NCI-H2227 treated with DMSO at 0.1 percent for 48 hours (cell line): ENCODE data around the gene BEST4.
"Not testable (repeated sequence)": the region's sequence is repeated elsewhere in the genome, so short reads cannot be mapped to it uniquely, and the experiment has no call there.

Experiments used
- DNase-seq: peaks from one replicate; lab custom pipeline; 2025; lab: John Stamatoyannopoulos, UW

The BEST4 gene

DNA sequence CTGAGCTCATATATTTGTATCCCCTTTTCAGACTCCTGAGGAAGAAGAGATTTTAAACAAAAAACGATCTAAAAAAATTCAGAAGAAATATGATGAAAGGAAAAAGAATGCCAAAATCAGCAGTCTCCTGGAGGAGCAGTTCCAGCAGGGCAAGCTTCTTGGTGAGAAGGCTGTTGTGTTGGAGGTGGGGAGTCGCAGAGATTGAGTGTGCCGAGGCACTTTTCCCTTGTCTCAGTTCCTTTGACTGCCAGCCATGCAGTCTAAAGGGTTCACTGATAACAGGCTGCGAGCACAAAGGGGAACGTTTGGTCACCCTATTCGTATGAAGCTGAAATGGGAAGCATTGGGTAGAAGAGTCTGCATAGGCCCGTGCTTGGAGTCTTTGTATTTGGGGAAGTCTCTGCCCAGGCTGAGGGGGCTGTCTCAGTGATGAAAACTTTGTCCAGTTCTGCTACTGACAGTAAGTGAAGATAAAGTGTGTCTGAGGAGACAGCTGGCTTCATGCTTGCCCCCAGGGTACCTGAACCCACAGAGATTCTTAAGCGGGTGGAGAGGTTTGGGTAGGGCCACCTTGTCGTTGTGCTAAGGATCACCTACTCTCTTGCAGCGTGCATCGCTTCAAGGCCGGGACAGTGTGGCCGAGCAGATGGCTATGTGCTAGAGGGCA is 9.9 kb downstream of the BEST4 start:
- DNase-seq: no peak

DNA sequence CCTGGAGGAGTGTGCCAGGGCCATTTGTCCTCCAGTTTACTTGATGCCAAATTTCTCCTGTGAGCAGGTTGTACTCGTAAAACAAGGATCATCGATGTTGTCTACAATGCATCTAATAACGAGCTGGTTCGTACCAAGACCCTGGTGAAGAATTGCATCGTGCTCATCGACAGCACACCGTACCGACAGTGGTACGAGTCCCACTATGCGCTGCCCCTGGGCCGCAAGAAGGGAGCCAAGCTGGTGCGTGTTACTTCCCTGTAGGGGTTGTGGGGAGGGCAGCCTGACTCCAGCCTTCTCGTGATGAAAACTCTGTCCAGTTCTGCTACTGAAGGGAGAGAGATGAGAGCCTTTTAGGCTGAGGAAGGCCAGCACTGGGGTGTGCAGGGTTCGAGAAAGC is 10.4 kb downstream of the BEST4 start:
- no peak for DNase-seq

DNA sequence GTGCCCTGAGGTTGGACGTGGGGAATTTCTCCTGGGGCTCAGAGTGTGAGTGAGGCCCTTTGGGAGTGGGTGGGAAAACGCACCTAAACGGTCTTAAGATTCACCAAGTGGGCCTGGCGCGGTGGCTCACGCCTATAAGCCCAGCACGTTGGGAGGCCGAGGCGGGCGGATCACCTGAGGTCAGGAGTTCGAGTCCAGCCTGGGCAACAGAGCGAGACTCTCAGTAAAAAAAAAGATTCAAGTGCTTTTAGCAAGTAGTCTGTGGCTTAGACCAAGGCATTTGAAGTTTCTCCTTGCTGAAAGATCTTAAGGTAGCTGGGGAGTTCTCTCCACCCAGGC is 11.3 kb downstream of the BEST4 start:
- no peak for DNase-seq

DNA sequence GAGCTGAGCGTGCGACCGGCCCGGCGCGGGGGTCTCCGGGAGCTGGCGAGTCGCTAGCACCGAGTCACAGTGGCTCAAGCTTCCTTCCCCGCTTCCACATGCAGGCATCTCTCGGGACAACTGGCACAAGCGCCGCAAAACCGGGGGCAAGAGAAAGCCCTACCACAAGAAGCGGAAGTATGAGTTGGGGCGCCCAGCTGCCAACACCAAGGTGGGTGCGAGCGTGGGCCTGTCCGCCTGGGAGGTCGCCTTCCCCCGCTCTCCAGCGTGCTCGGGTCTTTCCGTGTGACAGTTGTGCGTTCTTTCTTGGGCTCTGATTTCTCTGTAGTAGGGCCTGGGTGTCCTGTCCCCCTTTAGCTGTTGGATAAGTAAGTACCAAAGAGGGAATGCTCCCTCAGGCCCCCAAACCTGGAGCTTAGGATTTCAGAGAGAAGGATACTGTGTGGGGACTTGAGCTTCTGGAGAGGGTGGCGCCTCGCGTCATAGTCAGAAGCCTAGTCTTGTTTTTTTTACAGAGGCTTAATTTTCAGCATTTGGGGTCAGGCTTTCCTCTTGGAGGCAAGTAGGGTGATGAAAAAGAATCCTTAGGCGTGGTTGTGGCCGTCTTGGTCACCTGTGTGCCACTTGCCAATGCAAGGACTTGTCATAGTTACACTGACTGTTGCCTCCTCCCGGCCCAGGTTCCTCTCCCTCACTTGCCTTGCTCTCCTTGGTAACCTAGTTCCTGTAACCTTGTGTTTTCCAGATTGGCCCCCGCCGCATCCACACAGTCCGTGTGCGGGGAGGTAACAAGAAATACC is 11.8 kb downstream of the BEST4 start:
- no peak for DNase-seq

DNA sequence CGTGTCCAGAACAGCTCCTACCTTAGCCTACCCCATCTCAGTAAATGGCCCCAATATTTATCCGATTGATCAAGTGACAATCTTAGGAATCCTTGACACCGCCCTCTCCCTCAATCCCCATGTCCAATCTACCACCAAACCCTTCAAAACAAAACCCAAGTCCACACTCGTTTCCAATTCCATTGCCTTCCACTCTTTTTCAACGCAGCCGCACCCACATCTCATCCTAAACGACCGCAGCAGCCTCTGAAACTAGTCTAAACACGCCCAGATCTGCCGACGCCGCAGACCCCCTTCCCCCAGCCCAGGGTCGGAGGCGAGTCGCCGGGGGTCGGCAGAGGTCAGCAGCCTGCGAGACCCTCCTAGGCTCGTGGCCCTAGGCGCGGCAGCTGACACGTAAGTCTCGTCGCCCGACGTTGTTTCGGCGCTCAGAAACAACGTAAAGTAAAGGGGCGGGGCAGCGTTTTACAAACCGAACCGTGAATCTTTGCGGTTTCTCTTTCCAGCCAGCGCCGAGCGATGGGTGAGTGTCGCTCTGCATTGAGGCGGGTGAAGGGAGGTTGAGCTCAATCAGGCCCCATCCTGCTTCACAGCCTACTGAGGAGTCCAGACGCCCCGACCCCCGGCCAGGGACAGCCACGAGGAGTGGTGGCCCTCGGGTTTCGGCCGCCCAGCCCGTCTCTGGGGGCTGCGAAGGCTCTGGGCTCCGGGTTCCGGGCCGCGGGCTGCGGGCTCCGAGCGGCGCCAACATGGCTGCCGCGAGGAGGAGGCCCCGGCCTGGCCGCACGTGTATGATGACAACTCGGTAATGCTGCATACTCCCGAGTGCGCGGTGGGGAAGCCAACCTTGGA is 12.7 kb downstream of the BEST4 start, which contains the start of gene RPS8:
Gene RPS8, plus strand, starts transcription at position 463 of the 852 bp plus-strand sequence. Its CDS starts 57 bp downstream, at position 520.
- peak; percentile 93 for DNase-seq

DNA sequence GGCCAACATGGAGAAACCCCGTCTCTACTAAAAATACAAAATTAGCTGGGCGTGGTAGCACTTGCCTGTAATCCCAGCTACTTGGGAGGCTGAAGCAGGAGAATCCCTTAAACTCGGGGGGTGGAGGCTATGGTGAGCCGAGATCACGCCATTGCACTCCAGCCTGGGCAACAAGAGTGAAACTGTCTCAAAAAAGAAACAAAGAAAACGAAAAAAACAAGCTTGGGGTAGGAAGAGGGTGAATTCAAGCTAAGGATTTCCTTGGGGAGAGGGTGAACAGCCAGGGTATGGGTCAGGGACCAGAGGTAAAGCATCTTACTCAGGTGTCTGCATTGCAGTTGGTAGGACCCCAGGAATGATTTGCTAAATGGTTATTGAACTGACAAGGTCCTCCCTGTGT is 21.5 kb downstream of the BEST4 start:
- DNase-seq: not testable (repeated sequence)

DNA sequence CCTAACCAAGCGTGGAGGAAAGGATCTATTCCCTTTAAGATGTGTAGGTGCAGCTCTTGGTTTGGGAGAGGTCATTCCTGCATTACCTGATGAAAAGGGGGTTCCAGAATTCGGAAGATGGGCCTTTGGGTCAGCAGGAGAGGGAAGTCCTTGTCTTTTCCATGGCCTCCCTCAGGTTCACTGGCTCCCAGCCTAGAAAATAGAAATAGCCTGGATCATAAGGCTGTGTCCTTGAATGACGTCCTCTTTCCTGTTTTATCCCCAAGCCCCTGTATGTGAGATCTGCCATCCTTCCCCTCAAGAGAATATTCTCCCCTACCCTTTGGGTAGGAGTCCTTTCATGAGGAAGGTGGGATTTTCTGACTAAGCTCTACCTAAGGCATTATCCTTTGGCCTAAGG is 27.1 kb downstream of the BEST4 start:
- DNase-seq: no peak

DNA sequence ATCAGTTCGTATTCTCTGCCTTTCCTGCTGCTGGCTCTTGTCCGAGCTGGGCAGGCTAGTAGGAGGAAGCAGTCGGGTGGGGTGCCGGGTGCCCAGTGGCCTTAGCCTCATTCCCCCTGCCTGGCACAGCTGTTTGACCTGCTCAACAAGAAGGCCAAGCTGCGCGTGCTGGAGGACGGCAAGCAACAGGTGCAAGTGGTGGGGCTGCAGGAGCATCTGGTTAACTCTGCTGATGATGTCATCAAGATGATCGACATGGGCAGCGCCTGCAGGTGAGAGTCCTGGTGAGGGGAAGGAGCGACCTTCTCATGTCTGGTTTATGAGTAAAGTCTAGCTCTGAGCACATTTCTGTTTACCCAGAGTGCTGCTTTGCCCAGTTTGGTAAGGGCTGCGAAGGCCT is 28.9 kb downstream of the BEST4 start:
- DNase-seq: no peak

DNA sequence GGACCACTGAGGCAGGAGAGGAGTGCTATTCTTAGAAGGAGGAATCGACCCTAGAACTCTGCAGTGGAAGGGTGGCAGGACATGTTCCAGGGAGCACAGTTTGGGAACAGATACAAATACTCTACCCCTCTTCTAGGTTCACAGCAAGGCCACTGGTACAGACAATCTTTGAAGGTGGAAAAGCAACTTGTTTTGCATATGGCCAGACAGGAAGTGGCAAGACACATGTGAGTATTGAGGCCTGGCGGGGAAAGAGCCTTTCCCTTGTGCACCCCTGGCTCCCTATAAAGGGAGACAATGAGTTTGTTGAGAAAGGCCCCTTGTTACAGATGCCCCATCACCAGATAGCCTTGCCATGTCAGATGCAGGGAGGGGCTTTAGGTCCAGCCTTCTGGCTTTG is 30.6 kb downstream of the BEST4 start:
- no peak for DNase-seq

DNA sequence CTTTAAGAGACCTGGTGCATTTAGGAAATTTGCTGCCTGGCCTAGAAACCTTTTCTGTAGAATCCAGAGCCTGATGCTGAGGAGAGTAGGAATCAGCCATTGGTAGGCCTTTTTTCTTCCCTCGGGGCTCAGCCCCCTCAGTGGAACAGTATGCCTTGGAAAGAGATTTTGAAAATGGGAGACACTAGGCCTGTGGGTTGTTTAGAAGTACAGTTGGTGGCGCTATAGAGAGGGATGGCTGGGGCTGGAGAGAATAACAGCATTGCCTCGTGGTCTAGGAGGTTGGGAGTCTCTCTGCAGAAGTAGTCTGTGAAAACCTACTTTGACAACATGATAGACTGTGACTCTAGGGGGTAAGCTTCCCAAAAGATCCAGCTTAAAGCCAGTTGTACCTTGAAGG is 40.1 kb downstream of the BEST4 start:
- no peak for DNase-seq

DNA sequence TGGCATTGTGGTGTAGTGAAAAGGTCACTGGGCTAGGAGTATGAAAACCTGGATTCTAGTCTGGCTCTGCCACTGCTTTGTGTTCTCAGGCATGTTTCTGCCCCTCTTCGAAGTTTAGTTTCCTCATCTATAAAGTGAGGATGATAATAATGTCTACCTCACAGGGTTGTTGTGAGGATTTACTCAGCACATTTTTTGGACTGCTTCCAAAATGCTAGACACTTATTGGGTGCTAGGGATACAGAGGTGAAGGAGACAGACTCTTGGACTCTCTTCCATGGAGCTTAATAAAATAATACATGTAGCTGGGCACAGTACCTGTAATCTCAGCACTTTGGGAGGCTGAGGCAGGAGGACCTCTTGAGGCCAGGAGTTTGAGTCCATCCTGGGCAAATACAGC is 44.8 kb downstream of the BEST4 start:
- no peak for DNase-seq

DNA sequence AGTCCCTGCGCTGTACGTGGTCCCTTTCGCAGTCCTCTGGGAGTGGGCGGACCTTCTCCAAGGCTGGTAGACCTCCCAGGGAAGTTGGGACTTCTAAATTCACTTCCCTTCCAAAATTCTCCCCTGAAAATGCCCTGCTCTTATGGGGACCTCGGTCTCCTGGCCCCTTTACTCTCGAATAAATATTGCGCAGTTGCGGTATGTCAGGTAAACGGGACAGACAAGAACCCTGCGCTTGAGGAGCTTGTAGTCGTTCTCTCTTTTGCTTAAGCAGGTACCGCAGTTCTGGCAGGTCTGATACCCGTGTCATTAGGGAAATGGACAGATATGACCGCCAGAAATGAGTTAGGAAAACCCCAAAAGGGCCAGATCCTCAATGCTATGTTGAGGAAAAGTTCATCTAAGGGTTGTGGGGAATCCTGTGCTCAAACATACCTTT is 47.8 kb downstream of the BEST4 start:
- no peak for DNase-seq

DNA sequence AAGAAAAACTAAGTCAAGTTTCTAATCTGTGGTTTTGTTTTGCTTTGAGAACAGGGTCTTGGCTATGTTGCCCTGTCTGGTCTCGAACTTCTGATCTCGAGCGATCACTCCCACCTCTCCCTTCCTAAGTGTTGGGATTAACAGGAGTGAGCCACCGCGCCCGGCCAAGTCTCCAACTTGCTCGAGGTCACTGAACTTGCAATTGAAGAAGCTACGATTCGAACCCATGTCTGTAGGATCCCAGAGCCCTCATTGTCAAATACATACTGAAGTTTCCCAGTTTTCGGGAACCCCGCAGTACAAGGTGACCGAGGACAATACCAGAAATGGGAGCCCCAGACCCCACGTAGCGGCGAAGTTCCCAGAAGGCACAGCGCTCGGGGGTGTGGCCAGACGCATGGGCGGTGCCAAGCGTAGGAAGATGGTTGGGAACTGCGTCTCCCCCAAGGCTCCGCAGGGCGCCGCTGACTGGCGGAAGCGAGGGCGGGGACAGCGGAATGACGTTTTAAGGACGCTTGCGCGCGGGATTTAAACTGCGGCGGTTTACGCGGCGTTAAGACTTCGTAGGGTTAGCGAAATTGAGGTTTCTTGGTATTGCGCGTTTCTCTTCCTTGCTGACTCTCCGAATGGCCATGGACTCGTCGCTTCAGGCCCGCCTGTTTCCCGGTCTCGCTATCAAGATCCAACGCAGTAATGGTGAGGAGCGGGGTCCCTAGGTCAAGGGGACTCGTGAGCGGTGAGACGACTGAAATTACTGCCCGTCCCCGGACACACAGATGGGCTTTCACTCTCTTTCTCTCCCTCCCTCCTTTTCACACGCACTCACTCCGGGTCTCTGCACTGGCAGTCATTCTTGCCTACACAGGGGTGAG is 48.4 kb downstream of the BEST4 start, which contains the start of gene KIF2C:
Gene KIF2C, plus strand, starts transcription at position 531 of the 872 bp plus-strand sequence. Its CDS starts 96 bp downstream, at position 627.
- DNase-seq: peak; percentile 98

DNA sequence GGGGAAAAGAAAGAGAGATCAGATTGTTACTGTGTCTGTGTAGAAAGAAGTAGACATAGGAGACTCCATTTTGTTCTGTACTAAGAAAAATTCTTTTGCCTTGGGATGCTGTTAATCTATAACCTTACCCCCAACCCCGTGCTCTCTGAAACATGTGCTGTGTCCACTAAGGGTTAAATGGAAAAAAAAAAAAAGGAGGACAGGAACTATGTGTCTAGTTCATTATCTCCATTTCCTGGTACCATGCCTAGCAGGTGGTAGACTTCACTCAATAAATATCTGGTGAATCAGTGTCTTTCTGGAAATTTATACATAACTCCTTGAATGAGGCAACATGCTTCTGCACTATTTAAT is 49.0 kb downstream of the BEST4 start:
- DNase-seq: not testable (repeated sequence)

DNA sequence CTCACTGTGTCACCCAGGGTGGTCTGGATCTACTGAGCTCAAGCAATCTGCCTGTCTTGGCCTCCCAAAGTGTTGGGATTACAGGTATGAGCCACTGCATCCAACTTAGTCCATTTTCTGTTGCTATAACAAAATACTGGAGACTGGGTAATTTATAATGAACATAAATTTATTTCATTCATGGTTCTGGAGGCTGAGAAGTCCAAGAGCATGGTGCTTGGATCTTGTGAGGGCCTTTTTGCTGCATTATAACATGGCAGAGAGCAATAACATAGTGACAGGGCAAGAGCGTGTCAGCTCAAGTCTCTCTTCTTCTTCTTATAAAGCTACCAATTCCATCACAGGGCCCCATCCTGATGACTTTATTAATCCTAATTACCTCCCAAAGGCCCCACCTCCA is 52.0 kb downstream of the BEST4 start:
- DNase-seq: no peak

DNA sequence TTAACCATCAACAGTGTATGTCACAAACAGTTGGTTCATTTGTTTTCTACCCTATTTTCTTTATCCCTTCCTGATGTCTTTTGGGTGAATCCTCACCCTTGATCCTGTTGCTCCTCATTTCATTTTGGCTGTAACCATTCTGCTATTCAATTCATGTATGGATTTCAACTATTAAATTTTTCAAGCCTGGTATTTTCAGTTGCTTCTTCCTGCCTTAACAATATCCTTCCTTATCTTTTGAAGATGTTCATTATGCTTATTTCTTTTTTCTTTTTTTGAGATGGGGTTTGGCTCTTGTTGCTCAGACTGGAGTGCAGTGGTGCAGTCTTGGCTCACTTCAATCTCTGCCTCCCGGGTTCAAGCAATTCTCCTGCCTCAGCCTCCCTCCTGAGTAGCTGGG is 54.2 kb downstream of the BEST4 start:
- DNase-seq: no peak
